HepG2 (cell line): ENCODE measurements around the gene FAM193A. TPM values are rescaled to one million over a fixed set of nuclear protein-coding genes. Genes with fewer than 3 reads are reported as not detected.
A peak's percentile ranks its signal among the peaks of the same experiment; 100 is the strongest.

Source experiments
- CBX1 ChIP-seq: IDR thresholded peaks from one replicate; pipeline ENCODE4 v1.6.1; 2016; ENCODE audit warnings: antibody characterized with exemption, low read depth
- ELK4 ChIP-seq: sonication (generic); formaldehyde crosslinking; IDR thresholded peaks from 2 replicates; pipeline ENCODE4 v1.9.0; 2021; ENCODE audit warnings: missing genetic modification reagents, borderline replicate concordance
- KLF15 ChIP-seq: sonication (generic); formaldehyde crosslinking; IDR thresholded peaks from 2 replicates; pipeline ENCODE4 v1.8.1; 2023; ENCODE audit warnings: borderline replicate concordance, mild to moderate bottlenecking, inconsistent platforms, missing genetic modification reagents, mixed read lengths
- PHF5A ChIP-seq: IDR thresholded peaks from one replicate; pipeline ENCODE4 v1.6.1; 2018; ENCODE audit warnings: low read depth, missing genetic modification reagents; ENCODE audit not compliant: unreplicated experiment
- PITX1 ChIP-seq: sonication (generic); formaldehyde crosslinking; IDR thresholded peaks from 2 replicates; pipeline ENCODE4 v1.5.1; 2020; ENCODE audit warnings: mild to moderate bottlenecking, missing genetic modification reagents
- RNF219 ChIP-seq: sonication (generic); formaldehyde crosslinking; IDR thresholded peaks from 2 replicates; pipeline ENCODE4 v1.5.0; 2020; ENCODE audit warnings: mild to moderate bottlenecking, missing genetic modification reagents
- ZBED4 ChIP-seq: sonication (generic); formaldehyde crosslinking; IDR thresholded peaks from 2 replicates; pipeline ENCODE4 v1.4.0; 2020; ENCODE audit warnings: missing genetic modification reagents, borderline replicate concordance
- ZBTB7B ChIP-seq: sonication (generic); formaldehyde crosslinking; IDR thresholded peaks from 2 replicates; pipeline ENCODE4 v1.4.0; 2020; ENCODE audit warnings: missing genetic modification reagents
- ZNF446 ChIP-seq: sonication (generic); formaldehyde crosslinking; IDR thresholded peaks from 2 replicates; pipeline ENCODE4 v1.5.0; 2020; ENCODE audit warnings: mild to moderate bottlenecking, missing genetic modification reagents
- polyA plus RNA-seq, 8 experiments: library from polyadenylated mRNA; depleted of rRNA in 3 of 8; stranded (reverse) in 7 of 8; unstranded in 1 of 8; fragments of >200 nt; fragmentation: Illumina TruSeq in 4 of 8; extraction: Trizol in 4 of 8; gene quantifications; 2 replicates each; pipeline versions ENCODE4 v1.2.1 to v1.2.3, GENCODE V29; 2011 to 2016; ENCODE audit warnings: low read depth in 4 of 8, missing spikeins in 1 of 8, mixed read lengths in 1 of 8; ENCODE audit not compliant: insufficient read depth in 1 of 8
- total RNA-seq, 5 experiments: library from RNA; depleted of rRNA; stranded (reverse); fragments of >200 nt; fragmentation: Illumina TruSeq; extraction: Trizol; gene quantifications; 2 replicates each; pipeline ENCODE4 v1.2.3, GENCODE V29; 2016; ENCODE audit warnings: low read depth in 1 of 5

Gene FAM193A
- total and polyA plus RNA-seq, 2 of the 13 experiments (the other 11 are each of a cell fraction or from before 2014, with no cell fraction given): 5.7 to 8.7 TPM

GRCh38 chr4:2536193-2537010 is at the start of gene FAM193A (continued):
- TF ChIP-seq RNF219 (CRISPR knock-in tag) (no peak), PHF5A (peak; percentile 37), CBX1 (no peak), ELK4 (CRISPR knock-in tag) (no peak), KLF15 (CRISPR knock-in tag) (no peak), PITX1 (CRISPR knock-in tag) (no peak), ZNF446 (CRISPR knock-in tag) (no peak), ZBTB7B (no peak), ZBED4 (CRISPR knock-in tag) (no peak)
- TF ChIP-seq, all 625 proteins: peak for 80
